ENCODE data around the gene SYNGR3.

DNA sequence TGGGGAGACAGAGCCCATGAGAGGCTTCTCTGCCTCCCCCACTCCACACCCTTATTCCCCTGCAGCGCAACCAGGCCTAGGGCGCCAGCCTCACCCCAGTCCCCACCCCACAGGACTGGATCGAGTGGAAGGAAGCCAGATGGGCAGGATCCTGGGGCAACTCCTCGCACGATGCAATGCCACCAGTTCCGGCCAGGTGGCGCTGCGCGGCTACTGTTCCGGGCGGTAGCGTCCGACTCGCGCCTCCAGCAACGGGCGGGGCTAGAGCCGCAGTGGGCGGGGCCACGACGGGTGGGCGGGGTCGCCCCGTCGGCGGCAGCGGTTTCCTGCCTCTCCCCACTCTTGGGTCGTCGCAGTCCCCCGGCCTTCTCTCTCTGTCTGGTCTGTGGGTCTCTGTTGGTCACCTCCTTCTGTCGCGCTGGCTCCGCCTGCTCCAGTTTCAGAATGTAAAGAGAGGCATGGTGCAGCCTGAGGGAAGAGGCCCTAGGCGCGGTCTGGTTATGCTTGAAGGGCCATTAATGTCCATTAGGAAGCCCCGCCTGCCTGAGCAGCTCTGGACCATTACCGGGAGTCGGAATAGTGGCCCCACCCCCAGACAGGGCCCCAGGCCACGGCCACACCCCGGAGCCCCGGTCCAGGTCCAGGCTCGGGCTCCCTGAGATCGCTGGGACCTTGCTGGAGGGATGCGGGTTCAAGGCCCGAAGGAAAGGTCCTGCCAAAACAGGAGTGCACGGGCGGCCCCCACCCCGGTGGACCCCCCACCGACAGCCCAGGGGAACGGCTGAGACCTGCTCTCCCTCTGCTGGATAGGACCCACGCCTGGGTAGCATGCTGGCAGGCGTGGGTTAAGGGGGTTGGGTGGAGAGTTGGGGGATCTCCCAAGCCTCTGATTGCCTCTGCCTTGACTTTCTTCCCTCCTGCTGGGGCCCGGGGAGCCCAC is 33.6 kb downstream of the SYNGR3 start:
- TF ChIP-seq CTCF (IDR thresholded peaks at IDR 0.05; ENCODE audit: insufficient read depth, low read length, poor library complexity, severe bottlenecking) (peak; percentile 90), EZH2phosphoT487 (conservative IDR thresholded peaks at IDR 0.05; ENCODE audit: low read length) (no peak)

Data from SU-DHL-6 (cell line).